Type B pancreatic cell (in vitro differentiated cells): Measurements from ENCODE around the gene TMPRSS7. TPM values are rescaled to one million over a fixed set of nuclear protein-coding genes. Genes with fewer than 3 reads are reported as not detected.

Experiments
- DNase-seq: peaks from one replicate; pipeline ENCODE4 v3.0.0; 2021; ENCODE audit warnings: mixed read lengths; ENCODE audit not compliant: unreplicated experiment; ENCODE audit errors: extremely low spot score
- H3K27ac Mint-ChIP-seq: 2 replicates; pipeline ENCODE4 v1.8.0; 2021; ENCODE audit warnings: mild to moderate bottlenecking, mixed read lengths
- H3K27me3 Mint-ChIP-seq: 2 replicates; pipeline ENCODE4 v1.8.0; 2021; ENCODE audit warnings: mixed read lengths
- H3K36me3 Mint-ChIP-seq: 2 replicates; pipeline ENCODE4 v1.8.0; 2021; ENCODE audit warnings: mixed read lengths
- H3K4me1 Mint-ChIP-seq: one replicate; pipeline ENCODE4 v1.8.0; 2021; ENCODE audit warnings: mixed read lengths; ENCODE audit not compliant: unreplicated experiment
- H3K4me3 Mint-ChIP-seq: 2 replicates; pipeline ENCODE4 v1.8.0; 2021; ENCODE audit warnings: mild to moderate bottlenecking, mixed read lengths
- H3K9me3 Mint-ChIP-seq: 2 replicates; pipeline ENCODE4 v1.8.0; 2021; ENCODE audit warnings: mixed read lengths
- CTCF ChIP-seq: fragments of 200-600 bp; sonication (generic); conservative IDR thresholded peaks from 2 replicates; pipeline ENCODE4 v1.5.0; 2021; ENCODE audit warnings: antibody characterized with exemption, mild to moderate bottlenecking
- total RNA-seq: library from RNA; stranded (reverse); gene quantifications from 2 replicates; pipeline ENCODE4 v1.2.1, GENCODE V29; 2021; ENCODE audit warnings: low replicate concordance

The TMPRSS7 gene
- total RNA-seq, 1 donor from 2014 or later, result 0.48 TPM

- peaks cover 26% of the 10 kb centered on the region for H3K4me1 Mint-ChIP-seq
- no peak for DNase-seq
- TF ChIP-seq CTCF, result no peak
- H3K27ac Mint-ChIP-seq, result no peak overlapping the region
- H3K27me3 Mint-ChIP-seq, result no peaks in the 10 kb centered on the region
- no peak overlapping the region for H3K4me3 Mint-ChIP-seq
- H3K36me3 Mint-ChIP-seq, result peaks cover 5% of the 10 kb centered on the region
- peaks cover 4% of the 10 kb centered on the region for H3K9me3 Mint-ChIP-seq
Observed at GRCh38 chr3:112009670-112010069, 24.9 kb upstream of the TMPRSS7 start.

GRCh38 chr3:112010636-112011035 is 23.9 kb upstream of the TMPRSS7 start:
- TF ChIP-seq CTCF, result no peak
- Mint-ChIP-seq H3K36me3 (no peaks in the 10 kb centered on the region), H3K9me3 (peaks cover 4% of the 10 kb centered on the region), H3K27me3 (no peaks in the 10 kb centered on the region), H3K4me1 (peaks cover 23% of the 10 kb centered on the region), H3K27ac (peak overlapping the region; percentile 20), H3K4me3 (no peak overlapping the region)
- no peak for DNase-seq

- TF ChIP-seq CTCF, result no peak
- no peak overlapping the region for H3K27ac Mint-ChIP-seq
- H3K36me3 Mint-ChIP-seq, result no peaks in the 10 kb centered on the region
- H3K9me3 Mint-ChIP-seq, result peaks cover 4% of the 10 kb centered on the region
- no peak overlapping the region for H3K4me3 Mint-ChIP-seq
- no peak for DNase-seq
- no peaks in the 10 kb centered on the region for H3K27me3 Mint-ChIP-seq
- H3K4me1 Mint-ChIP-seq, result peaks cover 23% of the 10 kb centered on the region
Observed at GRCh38 chr3:112011376-112011940, 23.1 kb upstream of the TMPRSS7 start.

- Mint-ChIP-seq H3K4me3 (no peak overlapping the region), H3K27ac (no peak overlapping the region), H3K27me3 (no peaks in the 10 kb centered on the region), H3K36me3 (no peaks in the 10 kb centered on the region), H3K9me3 (peaks cover 4% of the 10 kb centered on the region), H3K4me1 (peaks cover 23% of the 10 kb centered on the region)
- DNase-seq, result no peak
- no peak for TF ChIP-seq CTCF
Observed at GRCh38 chr3:112012205-112012992, 22.1 kb upstream of the TMPRSS7 start.

- H3K36me3 Mint-ChIP-seq, result no peaks in the 10 kb centered on the region
- DNase-seq, result no peak
- H3K9me3 Mint-ChIP-seq, result peaks cover 4% of the 10 kb centered on the region
- peaks cover 23% of the 10 kb centered on the region for H3K4me1 Mint-ChIP-seq
- H3K27ac Mint-ChIP-seq, result no peak overlapping the region
- H3K4me3 Mint-ChIP-seq, result no peak overlapping the region
- no peaks in the 10 kb centered on the region for H3K27me3 Mint-ChIP-seq
- TF ChIP-seq CTCF, result peak; percentile 82
Observed at GRCh38 chr3:112013058-112013783, 21.3 kb upstream of the TMPRSS7 start.
